ENCODE data around the gene EIF3D.
A peak's percentile ranks its signal among the peaks of the same experiment; 100 is the strongest.
"Not testable (repeated sequence)": the region's sequence is repeated elsewhere in the genome, so short reads cannot be mapped to it uniquely, and the experiment has no call there.

EIF3D gene

DNA sequence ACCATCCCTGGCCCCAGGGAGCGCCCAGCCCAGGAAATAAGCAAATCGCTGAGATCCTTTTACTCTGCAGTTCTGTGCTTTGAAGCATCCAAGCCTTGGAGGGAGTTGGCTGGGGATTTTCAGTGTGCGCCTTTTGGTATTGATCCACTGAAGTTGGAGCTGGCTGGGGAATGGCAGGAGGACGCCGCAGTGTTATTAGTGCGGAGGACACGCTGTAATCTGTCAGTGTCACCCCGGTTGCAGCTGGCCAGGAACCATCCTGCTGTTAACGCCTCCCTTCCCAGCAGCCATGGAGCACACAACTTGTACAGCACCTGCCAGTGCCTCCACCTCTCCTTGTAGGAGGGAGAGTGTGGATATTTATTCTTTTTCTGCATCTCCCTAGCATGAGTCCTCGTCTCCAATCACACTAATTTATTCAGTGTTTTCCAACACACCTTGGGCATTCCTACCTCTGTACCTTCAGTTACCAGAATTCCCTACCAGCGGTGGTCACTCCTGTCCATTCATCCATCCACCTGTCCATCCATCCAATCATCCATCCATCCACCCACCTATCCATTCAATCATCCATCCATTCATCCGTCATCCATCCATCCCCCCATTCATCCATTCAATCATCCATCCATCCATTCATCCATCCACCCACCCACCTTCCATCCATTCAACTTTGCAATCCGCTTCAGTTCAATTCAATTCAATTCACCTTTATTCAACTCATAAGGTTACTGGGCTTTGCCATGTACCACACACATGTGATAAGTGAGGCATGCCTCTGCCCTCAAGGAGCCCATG lies 21.9 kb upstream of the EIF3D start:
- no peak for DNase-seq (ENCODE audit: low read depth)

DNA sequence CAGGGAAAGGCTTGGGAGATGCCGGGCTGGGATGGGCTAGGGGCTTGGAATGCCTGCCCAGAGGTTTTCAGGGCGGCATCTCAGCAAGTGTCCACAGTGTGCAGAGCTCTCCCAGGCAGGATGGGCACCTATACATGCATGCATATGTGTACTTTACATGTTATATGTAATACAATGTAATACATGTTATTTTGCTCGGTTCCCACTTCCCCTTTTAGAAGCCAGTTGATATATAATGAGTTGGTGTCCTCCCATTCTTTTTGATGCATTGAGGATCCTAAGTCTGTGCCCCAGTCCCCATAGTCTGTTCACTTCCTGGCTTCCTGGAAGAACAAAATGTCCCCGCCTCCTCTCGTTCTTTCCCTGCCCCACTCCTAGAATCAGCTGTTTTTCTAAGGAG lies 20.1 kb upstream of the EIF3D start:
- no peak for DNase-seq (ENCODE audit: low read depth)

- DNase-seq (ENCODE audit: low read depth) = no peak
These were observed 19.6 kb upstream of the EIF3D start for GRCh38 chr22:36548606-36549005.

GRCh38 chr22:36546932-36547331 lies 18.0 kb upstream of the EIF3D start:
- DNase-seq (ENCODE audit: low read depth) = peak; percentile 55

DNA sequence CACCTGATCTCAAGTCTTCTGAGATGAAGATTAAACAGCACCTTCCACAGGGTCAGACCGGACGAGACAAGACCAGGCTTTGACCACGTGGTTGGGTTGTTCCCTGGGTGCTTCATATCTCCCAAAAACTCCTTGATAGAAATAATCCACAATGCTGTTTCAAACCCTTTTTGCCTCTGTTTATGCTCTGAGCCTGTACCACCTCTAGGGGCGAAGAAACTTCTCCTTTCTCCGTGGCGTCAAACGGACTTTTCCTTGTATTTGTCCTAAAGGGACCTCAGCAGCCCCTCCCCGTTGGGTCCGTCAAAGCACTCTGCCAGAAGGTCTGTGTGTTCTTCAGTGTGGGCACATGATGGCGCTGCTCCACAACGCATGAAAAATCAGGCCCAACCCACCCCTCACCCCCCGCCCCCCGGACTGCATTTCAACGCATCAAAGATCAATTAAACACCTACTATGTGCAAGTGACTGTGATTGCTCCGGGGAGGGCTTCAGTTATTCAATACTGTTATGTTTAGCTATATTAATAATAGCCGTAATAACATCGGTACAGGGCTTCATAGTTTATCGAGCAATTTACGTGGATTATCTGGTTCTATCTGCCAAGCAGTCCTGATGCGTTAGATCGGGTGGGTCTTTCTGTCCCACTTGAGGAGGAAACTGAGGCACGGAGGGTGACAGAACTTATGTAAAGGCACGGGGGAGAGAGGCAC lies 17.3 kb upstream of the EIF3D start:
- DNase-seq (ENCODE audit: low read depth) = no peak

- DNase-seq (ENCODE audit: low read depth) = peak; percentile 62
These were observed 15.2 kb upstream of the EIF3D start for GRCh38 chr22:36544107-36544620.

DNA sequence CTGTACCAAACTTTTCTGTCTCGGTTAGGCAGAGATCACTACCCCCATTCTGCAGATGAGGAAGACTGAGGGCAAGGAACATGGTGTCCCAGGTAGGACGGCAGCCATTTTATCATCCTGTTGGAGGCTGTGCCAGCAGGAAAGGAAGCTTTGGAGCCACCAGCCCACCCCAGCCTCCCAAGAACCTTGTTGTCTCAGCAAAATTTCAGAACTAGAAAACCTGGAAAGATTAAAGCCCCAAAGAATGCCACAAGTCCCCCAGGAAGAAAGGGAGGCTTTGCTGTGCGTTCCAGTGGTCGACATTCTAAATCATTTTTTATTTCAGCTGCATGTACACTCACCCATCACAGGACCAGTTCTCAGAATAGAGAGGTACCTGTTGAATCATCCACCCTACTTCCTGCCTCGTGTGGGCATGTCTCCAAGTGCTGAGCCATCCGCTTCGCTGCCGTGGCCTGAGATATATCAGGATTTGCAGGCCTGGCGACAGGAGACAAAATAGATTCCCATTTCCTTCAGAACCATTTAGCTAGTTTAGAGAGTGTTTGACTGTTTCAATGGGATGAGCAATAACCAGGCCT lies 13.0 kb upstream of the EIF3D start:
- peak; percentile 82 for DNase-seq (ENCODE audit: low read depth)

GRCh38 chr22:36540867-36541642 lies 12.1 kb upstream of the EIF3D start:
- DNase-seq (ENCODE audit: low read depth) = no peak

GRCh38 chr22:36538529-36538928 lies 9.6 kb upstream of the EIF3D start:
- DNase-seq (ENCODE audit: low read depth) = no peak

- DNase-seq (ENCODE audit: low read depth) = no peak
These were observed 7.8 kb upstream of the EIF3D start for GRCh38 chr22:36536717-36537116.

GRCh38 chr22:36533320-36533719 lies 4.4 kb upstream of the EIF3D start:
- DNase-seq (ENCODE audit: low read depth) = not testable (repeated sequence)

DNA sequence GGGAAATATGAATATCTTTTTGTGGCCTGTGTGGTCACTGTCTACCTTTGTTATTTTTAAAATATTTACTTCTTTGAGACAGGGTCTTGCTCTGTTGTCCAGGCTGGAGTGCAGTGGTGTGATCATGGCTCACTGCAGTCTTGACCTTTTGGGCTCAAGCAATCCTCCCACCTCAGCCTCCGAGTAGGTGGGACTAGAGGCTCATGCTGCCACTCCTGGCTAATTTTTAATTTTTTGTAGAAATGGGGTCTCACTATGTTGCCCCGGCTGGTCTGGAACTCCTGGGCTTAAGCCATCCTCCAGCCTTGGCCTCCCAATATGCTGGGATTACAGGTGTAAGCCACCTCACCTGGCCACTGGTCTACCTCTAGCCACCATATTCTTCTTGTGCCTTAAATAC lies 3.5 kb upstream of the EIF3D start:
- no peak for DNase-seq (ENCODE audit: low read depth)

- DNase-seq (ENCODE audit: low read depth) = no peak
These were observed 625 bp downstream of the EIF3D start for GRCh38 chr22:36528341-36528740.

DNA sequence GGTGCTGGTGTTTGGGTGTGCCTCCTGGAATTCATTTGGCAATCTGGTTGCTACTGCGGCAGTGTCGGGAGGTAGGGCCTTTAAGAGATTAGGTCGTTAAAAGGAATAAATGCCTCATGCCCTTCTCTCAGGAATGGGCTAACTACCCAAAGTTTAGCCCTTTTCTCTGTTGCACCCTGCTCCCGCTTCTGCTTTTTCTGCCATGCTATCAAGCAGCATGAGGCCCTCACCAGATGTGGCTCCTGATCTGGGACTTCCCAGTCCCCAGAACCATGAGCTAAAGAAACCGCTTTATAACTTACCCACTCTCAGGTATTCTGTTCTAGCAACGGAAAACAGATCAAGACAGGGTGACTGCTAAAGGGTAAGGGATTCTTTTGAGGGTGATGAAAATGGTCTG lies 6.3 kb downstream of the EIF3D start:
- DNase-seq (ENCODE audit: low read depth) = no peak

- DNase-seq (ENCODE audit: low read depth) = no peak
These were observed 8.5 kb downstream of the EIF3D start for GRCh38 chr22:36520423-36520822.

DNA sequence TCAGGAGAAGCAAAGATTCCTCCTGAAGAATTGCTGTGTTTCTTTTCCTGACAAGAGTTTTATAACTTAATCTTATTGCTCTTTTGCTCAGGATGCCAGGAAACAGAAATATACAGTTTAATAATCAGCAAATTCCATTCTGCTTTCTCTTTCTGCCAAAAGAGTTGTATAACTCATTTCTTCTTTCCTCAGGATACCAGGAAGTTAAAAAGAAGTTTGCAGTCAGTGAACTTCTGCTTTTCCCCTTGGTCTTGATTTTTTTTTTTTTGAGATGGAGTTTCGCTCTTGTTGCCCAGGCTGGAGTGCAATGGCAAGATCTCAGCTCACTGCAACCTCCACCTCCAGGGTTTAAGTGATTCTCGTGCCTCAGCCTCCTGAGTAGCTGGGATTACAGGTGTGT lies 9.1 kb downstream of the EIF3D start:
- DNase-seq (ENCODE audit: low read depth) = not testable (repeated sequence)

- DNase-seq (ENCODE audit: low read depth) = no peak
These were observed 14.2 kb downstream of the EIF3D start for GRCh38 chr22:36514766-36515165.

- no peak for DNase-seq (ENCODE audit: low read depth)
These were observed 16.0 kb downstream of the EIF3D start for GRCh38 chr22:36512991-36513390.

DNA sequence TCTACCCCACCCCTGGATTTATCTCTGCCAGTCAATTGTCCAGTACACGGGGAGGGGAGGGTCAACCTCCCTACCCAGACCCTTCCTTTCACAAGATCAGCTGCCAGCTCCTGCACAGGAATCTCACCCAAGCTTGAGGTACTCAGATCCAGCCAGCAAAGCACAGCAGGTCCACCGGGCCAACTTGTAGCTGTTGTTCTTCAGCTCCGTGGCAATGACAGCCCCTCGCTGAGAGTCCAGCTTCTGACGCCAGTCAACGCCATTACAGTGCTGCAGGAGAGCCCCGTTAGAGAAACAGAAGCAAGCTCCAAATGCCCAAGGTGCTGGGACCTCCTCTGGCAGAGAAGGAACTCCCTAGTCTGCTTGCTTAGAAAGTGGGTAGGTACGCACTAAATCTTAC lies 16.6 kb downstream of the EIF3D start:
- no peak for DNase-seq (ENCODE audit: low read depth)

- no peak for DNase-seq (ENCODE audit: low read depth)
These were observed 17.7 kb downstream of the EIF3D start for GRCh38 chr22:36510966-36511881.

- DNase-seq (ENCODE audit: low read depth) = no peak
These were observed 18.6 kb downstream of the EIF3D start for GRCh38 chr22:36510384-36510783.
